Heart right ventricle (tissue), 16 donors: ENCODE results near the gene ITGB5. TPM values are rescaled to one million over a fixed set of nuclear protein-coding genes. Genes with fewer than 3 reads are reported as not detected.
A peak's percentile ranks its signal among the peaks of the same experiment; 100 is the strongest.

Experiments
- ATAC-seq, 8 donors: fragments of 200-7000 bp; cut with Tn5 transposase; one replicate each; pipeline ENCODE4 v1.9.1; 2020; ENCODE audit warnings: mild to moderate bottlenecking in 8 of 8, moderate library complexity in 8 of 8, moderate number of reproducible peaks in 1 of 8
- DNase-seq, 2 donors: peaks; one replicate each; pipeline ENCODE4 v3.0.0-alpha.2; 2020
- H3K27ac ChIP-seq, 10 donors: fragments of 200-600 bp; sonication (generic) in 2 of 10; one replicate each; pipeline versions ENCODE4 v1.5.0 to v1.8.0; 2020 to 2022; ENCODE audit warnings: mild to moderate bottlenecking in 3 of 10
- H3K27me3 ChIP-seq, 7 donors: fragments of 200-600 bp; one replicate each; pipeline ENCODE4 v1.8.0; 2021 to 2022; ENCODE audit warnings: mild to moderate bottlenecking in 2 of 7
- H3K36me3 ChIP-seq, 9 donors: fragments of 200-600 bp; sonication (generic) in 1 of 9; one replicate each; pipeline versions ENCODE4 v1.5.0 to v1.8.0; 2020 to 2022; ENCODE audit warnings: mild to moderate bottlenecking in 2 of 9
- H3K4me1 ChIP-seq, 9 donors: fragments of 200-600 bp; sonication (generic) in 1 of 9; one replicate each; pipeline versions ENCODE4 v1.5.0 to v1.8.0; 2020 to 2022; ENCODE audit warnings: mild to moderate bottlenecking in 4 of 9
- H3K4me3 ChIP-seq, 10 donors: fragments of 200-600 bp; sonication (generic) in 2 of 10; one replicate each; pipeline versions ENCODE4 v1.5.0 to v1.8.0; 2020 to 2022; ENCODE audit warnings: mild to moderate bottlenecking in 7 of 10, moderate library complexity in 2 of 10
- H3K9me3 ChIP-seq, 11 donors: fragments of 200-600 bp in 10 of 11; sonication (generic) in 2 of 11; one replicate each; pipeline versions ENCODE4 v1.5.0 to v1.8.0; 2013 to 2022; ENCODE audit warnings: mild to moderate bottlenecking in 2 of 11, control low read depth in 1 of 11, moderate library complexity in 1 of 11
- WGBS, 2 donors: extraction: QIAGEN DNeasy Blood & Tissue Kit; methylation state at CpG; one replicate each; pipeline ENCODE4 v1.1.7; 2013; ENCODE audit warnings: inconsistent platforms in 1 of 2; 5-methylcytosine and 5-hydroxymethylcytosine counted together
- intact Hi-C, 10 donors: fragments of 100-400 bp; cut with DNase I; formaldehyde crosslinking; loops; one replicate each; pipeline versions ENCODE4 v1.11.1 to v1.14.2; 2022
- polyA plus RNA-seq, 2 donors: library from polyadenylated mRNA; stranded (reverse); fragments of 200-250 nt; gene quantifications; one replicate each; pipeline ENCODE4 v1.2.3, GENCODE V29; 2013
- total RNA-seq, 10 donors: library from RNA; stranded (reverse); fragmentation: NEBNext Ultra II Directional in 3 of 10; extraction: Animal tissue kit (Norgen Biotek cat#: 25700) in 3 of 10; gene quantifications; one replicate each; pipeline versions ENCODE4 v1.2.1 to v1.2.4, GENCODE V29; 2021 to 2023
- TF ChIP-seq, protein P1 (sequence below), 9 donors: fragments of 200-600 bp; sonication (generic) in 2 of 9; IDR thresholded peaks; one replicate each; pipeline versions ENCODE4 v1.5.0 to v1.8.0; 2021 to 2022; ENCODE audit warnings: antibody characterized with exemption in 9 of 9, mild to moderate bottlenecking in 5 of 9, moderate library complexity in 1 of 9
- donor health status: Arrhythmogenic right ventricular cardiomyopathy.
- donor health status: ischemic (EF 13 %, LVEDD 7.1; RV severe dilation, severe dysfunction).
- donor health status: healthy with polysubstance abuse.
- donor health status: DM: no; HTN: yes; CAD: no.
- donor health status: DM: no; HTN: no; CAD: no.
- donor health status: ischemic (EF 25% LVEDD 6.9; RV normal size, moderate dysfunction).
- donor health status: ischemic (EF 25% LVEDD 5.7; RV mildly dilated, moderate dysfunction).
- donor health status: healthy.
- donor health status: DM: yes; HTN: yes; CAD: no.
- donor health status: Ischemic cardiomyopathy.
- donor health status: ischemic (EF 35%, LVEDD 5.7; RV mildly dilated, moderate dysfunction).
- donor health status: nonischemic (EF 11% LVEDD 7.7; RV severe dilation, severe dysfunction).
- donor health status: DM: yes; HTN: yes; CAD: no.
- donor health status: PGD.
- donor health status: ischemic (EF 29% LVEDD 5.4; RV normal size, mild dysfunction).
- donor health status: nonischemic (EF 23%, LVEDD 6.1; RV moderate dilation, normal function).

Gene ITGB5
- total and polyA plus RNA-seq, 12 donors: 18.5 to 154 (median 108) TPM

DNA sequence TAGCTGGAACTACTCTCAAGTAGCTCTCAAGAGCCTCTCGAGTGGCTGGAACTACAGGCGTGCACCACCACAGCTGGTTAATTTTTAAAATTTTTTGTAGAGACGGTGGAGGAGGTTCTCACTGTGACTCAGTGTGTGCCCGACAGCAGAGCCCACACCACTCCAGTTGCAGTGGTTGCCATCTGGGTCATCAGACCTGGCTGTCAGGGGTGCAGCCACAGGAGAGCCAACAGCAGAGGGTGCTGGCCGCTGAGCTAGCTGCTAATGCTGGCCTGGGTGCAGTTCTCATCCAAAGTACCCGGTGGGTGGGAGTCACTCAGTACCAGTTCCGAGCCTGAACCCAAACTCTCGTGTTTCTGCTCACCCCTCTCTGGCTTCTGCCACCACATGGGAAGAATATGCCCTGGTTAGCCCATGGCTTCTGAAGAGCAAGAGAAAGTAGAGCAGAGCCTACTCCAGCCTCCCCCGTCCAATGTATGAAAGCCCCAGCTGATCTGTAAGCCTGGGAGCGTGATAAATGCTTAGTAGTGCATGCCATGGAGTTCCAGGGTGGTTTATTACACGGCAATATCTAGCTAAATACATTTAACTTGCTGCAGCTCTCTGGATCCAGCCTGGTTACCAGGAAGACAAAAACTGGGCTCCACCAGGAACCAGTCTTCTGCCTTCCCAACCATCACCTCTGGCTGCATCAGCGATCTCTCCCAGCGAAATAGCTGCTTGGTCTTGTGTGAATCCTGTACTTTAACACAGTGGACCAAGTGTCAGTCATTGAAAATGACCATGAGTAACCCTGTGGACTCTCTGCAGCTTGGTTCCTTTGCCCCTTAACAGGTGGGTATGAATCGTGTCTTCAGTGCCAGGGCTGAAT lies 139.8 kb downstream of the ITGB5 start:
- TF ChIP-seq, protein P1, sequence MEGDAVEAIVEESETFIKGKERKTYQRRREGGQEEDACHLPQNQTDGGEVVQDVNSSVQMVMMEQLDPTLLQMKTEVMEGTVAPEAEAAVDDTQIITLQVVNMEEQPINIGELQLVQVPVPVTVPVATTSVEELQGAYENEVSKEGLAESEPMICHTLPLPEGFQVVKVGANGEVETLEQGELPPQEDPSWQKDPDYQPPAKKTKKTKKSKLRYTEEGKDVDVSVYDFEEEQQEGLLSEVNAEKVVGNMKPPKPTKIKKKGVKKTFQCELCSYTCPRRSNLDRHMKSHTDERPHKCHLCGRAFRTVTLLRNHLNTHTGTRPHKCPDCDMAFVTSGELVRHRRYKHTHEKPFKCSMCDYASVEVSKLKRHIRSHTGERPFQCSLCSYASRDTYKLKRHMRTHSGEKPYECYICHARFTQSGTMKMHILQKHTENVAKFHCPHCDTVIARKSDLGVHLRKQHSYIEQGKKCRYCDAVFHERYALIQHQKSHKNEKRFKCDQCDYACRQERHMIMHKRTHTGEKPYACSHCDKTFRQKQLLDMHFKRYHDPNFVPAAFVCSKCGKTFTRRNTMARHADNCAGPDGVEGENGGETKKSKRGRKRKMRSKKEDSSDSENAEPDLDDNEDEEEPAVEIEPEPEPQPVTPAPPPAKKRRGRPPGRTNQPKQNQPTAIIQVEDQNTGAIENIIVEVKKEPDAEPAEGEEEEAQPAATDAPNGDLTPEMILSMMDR (IDR thresholded peaks at IDR 0.05): no peak
- Histone ChIP-seq H3K9me3 (no peaks in the 10 kb centered on the region), H3K27me3 (no peaks in the 10 kb centered on the region), H3K27ac (no peak overlapping the region), H3K4me3 (no peak overlapping the region), H3K4me1 (no peaks in the 10 kb centered on the region), H3K36me3 (peaks cover 0 to 52% (median 21%) of the 10 kb centered on the region in 9 donors)
- 90 to 91% methylated on average over 14 of the region's 14 CpGs for WGBS, 2 donors
- no peak for DNase-seq
- intact Hi-C loops: no loop called here
- peak in 2 of 8 donors; percentile 31 to 57 for ATAC-seq

GRCh38 chr3:124745756-124746155 lies 141.4 kb downstream of the ITGB5 start:
- WGBS, 2 donors: 95 to 99% methylated on average over 6 of the region's 6 CpGs
- no peak for ATAC-seq
- TF ChIP-seq, protein P1 (IDR thresholded peaks at IDR 0.05): no peak
- H3K9me3 ChIP-seq: no peaks in the 10 kb centered on the region
- no peak overlapping the region for H3K4me3 ChIP-seq
- no peak overlapping the region for H3K27ac ChIP-seq
- DNase-seq: no peak
- H3K4me1 ChIP-seq: peaks cover 0 to 3% (median 0%) of the 10 kb centered on the region in 9 donors
- intact Hi-C loops: no loop called here
- H3K36me3 ChIP-seq: peaks cover 0 to 68% (median 35%) of the 10 kb centered on the region in 9 donors
- no peaks in the 10 kb centered on the region for H3K27me3 ChIP-seq

GRCh38 chr3:124741027-124741426 lies 146.1 kb downstream of the ITGB5 start:
- DNase-seq: no peak
- H3K27ac ChIP-seq: no peak overlapping the region
- no peak overlapping the region for H3K4me3 ChIP-seq
- peaks cover 0 to 9% (median 0%) of the 10 kb centered on the region in 9 donors for H3K4me1 ChIP-seq
- H3K9me3 ChIP-seq: no peaks in the 10 kb centered on the region
- peaks cover 0 to 100% (median 56%) of the 10 kb centered on the region in 9 donors for H3K36me3 ChIP-seq
- peak in 1 of 8 donors; percentile 60 for ATAC-seq
- 89 to 92% methylated on average over 6 of the region's 6 CpGs for WGBS, 2 donors
- no peaks in the 10 kb centered on the region for H3K27me3 ChIP-seq
- TF ChIP-seq, protein P1 (IDR thresholded peaks at IDR 0.05): no peak
- intact Hi-C loops: no loop called here

GRCh38 chr3:124731760-124732159 lies 155.4 kb downstream of the ITGB5 start:
- intact Hi-C loops: no loop called here
- H3K27me3 ChIP-seq: peaks cover 0 to 26% (median 0%) of the 10 kb centered on the region in 7 donors
- DNase-seq (no peak), ATAC-seq (no peak)
- TF ChIP-seq, protein P1 (IDR thresholded peaks at IDR 0.05): no peak
- H3K36me3 ChIP-seq: peaks cover 0 to 30% (median 12%) of the 10 kb centered on the region in 9 donors
- H3K9me3 ChIP-seq: no peaks in the 10 kb centered on the region
- peaks cover 0 to 41% (median 19%) of the 10 kb centered on the region in 9 donors for H3K4me1 ChIP-seq
- peak overlapping the region in 1 of 10 donors; percentile 95 for H3K4me3 ChIP-seq
- 84 to 90% methylated on average over 4 of the region's 4 CpGs for WGBS, 2 donors
- no peak overlapping the region for H3K27ac ChIP-seq
